RWPE1 (cell line): ENCODE results near the gene KCNG1.

Experiments used
- CTCF ChIA-PET: fragments of 350-600 bp; sonication (Branson Sonifier 250); formaldehyde crosslinking; extraction: SDS; loops from one replicate; lab custom pipeline; 2021; lab: Yijun Ruan, JAX
- POLR2A ChIA-PET: fragments of 400-600 bp; formaldehyde crosslinking; extraction: SDS; loops from one replicate; lab custom pipeline; 2020; ENCODE audit warnings: antibody characterized with exemption; ENCODE audit not compliant: low non-redundant PET; lab: Yijun Ruan, JAX
- DNase-seq: peaks from one replicate; pipeline ENCODE4 v3.0.0; 2012; ENCODE audit warnings: low spot score
- H3K27ac ChIP-seq: fragments of 450-650 bp; 2 replicates; pipeline ENCODE4 v1.5.1; 2017
- CTCF ChIP-seq: fragments of 450-650 bp; conservative IDR thresholded peaks from 2 replicates; pipeline ENCODE4 v1.5.1; 2017; ENCODE audit warnings: low read depth, mild to moderate bottlenecking

Gene KCNG1

GRCh38 chr20:51022803-51023616 lies at the start of gene KCNG1:
Gene KCNG1, minus strand, starts transcription at chr20:51023107. Its CDS starts 12,769 bp downstream, at chr20:51010338.
- ChIA-PET POLR2A (no interaction called here), CTCF (interaction anchor here (0.5 kb wide), 1 partner anchor 36 kb away, joined by 4 read pairs; no protein-coding TSS in a partner anchor)
- H3K27ac ChIP-seq: no peak within 1 kb of the TSS
- peak; percentile 96 for DNase-seq
- TF ChIP-seq CTCF: no peak

GRCh38 chr20:51070621-51071020 lies 47.7 kb upstream of the KCNG1 start:
- ChIA-PET POLR2A (no interaction called here), CTCF (no interaction called here)
- DNase-seq: no peak
- no peak for TF ChIP-seq CTCF
- no peak overlapping the region for H3K27ac ChIP-seq

- CTCF ChIA-PET: interaction anchor here (0.6 to 0.9 kb wide), 3 partner anchors 21 to 732 kb away, joined by 3 to 4 read pairs (median 3); no protein-coding TSS in a partner anchor
- DNase-seq: no peak
- POLR2A ChIA-PET: interaction anchor here (0.5 to 0.6 kb wide), 3 partner anchors 37 to 250 kb away, joined by 3 to 6 read pairs (median 5); no protein-coding TSS in a partner anchor
- H3K27ac ChIP-seq: no peak overlapping the region
- TF ChIP-seq CTCF: no peak
These were observed 44.9 kb upstream of the KCNG1 start for GRCh38 chr20:51067792-51068191.

- TF ChIP-seq CTCF: no peak
- ChIA-PET POLR2A (no interaction called here), CTCF (no interaction called here)
- H3K27ac ChIP-seq: no peak overlapping the region
- DNase-seq: no peak
These were observed 42.7 kb upstream of the KCNG1 start for GRCh38 chr20:51065615-51066014.

- CTCF ChIA-PET: interaction anchor here (0.7 kb wide), 1 partner anchor 1311 kb away, joined by 4 read pairs; no protein-coding TSS in a partner anchor
- POLR2A ChIA-PET: no interaction called here
- no peak overlapping the region for H3K27ac ChIP-seq
- no peak for TF ChIP-seq CTCF
- DNase-seq: no peak
These were observed 41.2 kb upstream of the KCNG1 start for GRCh38 chr20:51064137-51064536.

GRCh38 chr20:51062065-51062464 lies 39.2 kb upstream of the KCNG1 start:
- POLR2A ChIA-PET: no interaction called here
- no peak overlapping the region for H3K27ac ChIP-seq
- CTCF ChIA-PET: interaction anchor here (0.6 to 1.0 kb wide), 3 partner anchors 18 to 1737 kb away, joined by 3 to 5 read pairs (median 4); no protein-coding TSS in a partner anchor
- no peak for TF ChIP-seq CTCF
- no peak for DNase-seq
